NCI-H2196 treated with DMSO at 0.1 percent for 48 hours (cell line): Measurements from ENCODE around the gene SLIRP.
"Not testable (repeated sequence)": the region's sequence is repeated elsewhere in the genome, so short reads cannot be mapped to it uniquely, and the experiment has no call there.

Source experiments
- DNase-seq: peaks from one replicate; lab custom pipeline; 2025; ENCODE audit not compliant: unreplicated experiment; lab: John Stamatoyannopoulos, UW

The SLIRP gene

DNA sequence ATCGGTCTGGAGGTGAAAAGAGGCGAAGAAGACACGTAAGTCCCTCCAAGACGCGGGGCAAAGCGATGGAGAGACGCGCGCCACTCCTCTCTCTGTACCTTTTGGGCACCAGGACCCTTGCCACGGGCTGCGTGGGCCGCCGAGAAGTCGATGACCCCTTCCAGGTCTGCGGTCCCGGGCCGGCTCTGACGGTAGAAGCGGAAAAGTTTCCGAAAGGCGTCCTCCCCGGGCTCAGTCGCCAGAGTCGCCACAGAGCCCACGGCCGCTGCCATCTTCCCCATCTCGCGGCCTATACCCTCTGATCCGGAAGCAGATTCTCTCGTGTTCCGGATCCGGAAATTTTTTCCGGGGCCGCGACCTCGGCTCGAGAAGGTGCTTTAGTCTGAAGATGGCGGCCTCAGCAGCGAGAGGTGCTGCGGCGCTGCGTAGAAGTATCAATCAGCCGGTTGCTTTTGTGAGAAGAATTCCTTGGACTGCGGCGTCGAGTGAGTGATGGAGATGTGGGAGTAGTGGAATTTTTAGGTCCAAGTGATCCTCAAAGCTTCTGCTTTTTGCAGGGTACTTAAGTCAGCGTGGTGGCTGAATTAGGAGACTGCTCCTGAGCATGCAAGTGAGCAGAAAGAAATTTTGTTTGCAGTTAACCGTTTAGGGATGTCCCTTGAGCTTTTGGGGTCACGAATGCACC is at the start of gene SLIRP, which contains the start of gene ALKBH1:
Gene SLIRP (plus strand): TSS at position 380 of the 685 bp plus-strand sequence. CDS start 9 bp downstream, at position 389.
Gene ALKBH1 (minus strand): TSS at position 300 of the 685 bp plus-strand sequence. CDS start 19 bp downstream, at position 281.
- DNase-seq, result peak; percentile 69

DNA sequence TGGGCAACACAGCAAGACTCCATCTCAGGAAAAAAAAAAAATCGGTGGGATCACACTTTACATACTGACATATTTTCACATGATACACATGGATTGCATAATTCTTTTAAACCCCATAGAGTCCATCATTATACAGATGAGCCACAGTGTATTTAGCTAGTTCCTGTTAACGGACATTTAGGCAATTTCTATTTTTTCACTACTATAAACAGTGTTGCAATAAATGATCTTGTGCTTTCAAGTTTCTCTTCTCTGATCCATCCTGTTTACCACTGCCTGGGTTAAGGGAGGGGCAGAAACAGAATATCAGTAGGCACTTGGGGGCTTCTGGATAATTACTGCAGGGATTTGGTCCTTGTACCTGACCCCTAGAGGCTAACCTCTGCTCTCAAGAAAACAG is 48.1 kb upstream of the SLIRP start:
- DNase-seq, result no peak

DNA sequence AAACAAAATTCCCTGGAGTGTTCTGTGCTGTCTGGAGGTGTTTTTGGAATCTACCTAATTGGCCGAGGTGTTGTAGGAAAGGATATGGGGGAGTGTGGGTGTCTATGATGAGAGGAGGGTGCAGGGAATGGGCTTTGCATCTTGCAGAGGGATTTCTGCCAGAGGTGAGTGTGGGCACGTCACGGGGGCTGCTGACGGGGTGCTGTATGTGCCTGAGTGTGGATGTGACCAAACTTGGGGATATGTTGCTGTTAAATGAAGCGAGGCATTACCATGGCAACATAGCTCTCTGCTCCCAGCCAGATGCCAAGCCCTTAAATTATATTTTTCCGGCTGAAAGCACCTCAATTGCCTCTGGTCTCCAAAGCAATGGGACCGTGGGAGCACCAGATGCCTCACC is 47.1 kb upstream of the SLIRP start:
- DNase-seq, result no peak

DNA sequence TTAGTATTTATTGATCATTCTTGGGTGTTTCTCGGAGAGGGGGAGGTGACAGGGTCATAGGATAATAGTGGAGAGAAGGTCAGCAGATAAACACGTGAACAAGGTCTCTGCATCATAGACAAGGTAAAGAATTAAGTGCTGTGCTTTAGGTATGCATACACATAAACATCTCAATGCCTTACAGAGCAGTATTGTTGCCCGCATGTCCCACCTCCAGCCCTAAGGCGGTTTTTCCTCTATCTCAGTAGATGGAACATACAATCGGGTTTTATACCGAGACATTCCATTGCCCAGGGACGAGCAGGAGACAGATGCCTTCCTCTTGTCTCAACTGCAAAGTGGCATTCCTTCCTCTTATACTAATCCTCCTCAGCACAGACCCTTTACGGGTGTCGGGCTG is 46.3 kb upstream of the SLIRP start:
- not testable (repeated sequence) for DNase-seq

DNA sequence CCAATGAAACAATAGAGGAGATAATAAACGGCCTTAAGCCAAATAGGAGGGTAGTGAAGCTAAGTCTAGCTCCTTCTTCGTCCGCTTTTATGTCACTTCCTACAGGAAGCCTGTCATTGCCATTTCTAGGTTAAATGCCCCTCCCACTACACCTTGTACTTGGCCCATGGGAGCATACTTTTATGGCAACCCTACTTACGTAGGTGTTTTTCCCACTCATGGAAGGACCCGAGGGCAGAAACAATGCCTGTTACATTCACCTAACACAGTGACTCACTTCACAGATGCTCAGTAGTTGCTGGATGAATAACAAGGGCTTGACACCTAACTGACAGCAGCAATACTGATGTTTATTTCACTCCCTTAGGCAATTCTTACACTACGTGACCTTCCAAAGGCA is 44.6 kb upstream of the SLIRP start:
- no peak for DNase-seq

DNA sequence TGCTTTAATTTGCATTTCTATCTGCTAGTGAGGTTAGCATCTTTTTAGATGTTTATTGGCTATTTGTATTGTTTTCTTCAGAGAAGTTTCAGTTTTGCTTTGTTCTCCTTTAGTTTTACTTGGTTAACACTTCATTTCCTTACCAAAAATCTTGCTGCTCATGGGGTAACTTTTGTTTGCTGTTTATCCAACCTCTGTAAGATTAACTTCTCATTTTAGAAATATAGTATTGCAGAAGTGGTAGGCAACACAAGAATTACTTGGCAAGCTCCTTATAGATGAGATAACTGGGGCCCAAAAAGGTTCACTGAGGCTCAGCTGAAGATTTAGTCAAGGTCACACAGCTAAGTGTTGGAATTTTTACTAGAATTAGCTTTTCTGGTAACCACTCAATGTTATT is 40.6 kb upstream of the SLIRP start:
- DNase-seq, result no peak

DNA sequence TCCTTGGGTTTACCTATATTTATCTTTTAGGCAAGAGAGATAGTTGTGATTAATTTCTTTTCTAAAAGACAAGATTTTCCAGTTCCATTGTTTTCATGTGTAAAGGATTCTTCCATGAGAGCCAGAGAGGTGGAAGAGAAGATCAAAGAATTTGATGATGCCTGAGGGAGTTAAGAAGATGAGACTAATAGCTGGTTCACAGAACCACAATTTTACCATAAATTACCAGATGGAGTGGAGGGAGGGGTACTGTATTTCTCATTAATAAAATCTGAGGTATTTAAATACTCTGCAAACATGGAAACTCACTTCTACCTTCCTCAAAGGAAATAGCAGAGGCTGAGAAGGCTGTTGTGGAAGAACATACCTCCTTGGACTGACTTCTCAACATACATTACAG is 34.7 kb upstream of the SLIRP start:
- no peak for DNase-seq

DNA sequence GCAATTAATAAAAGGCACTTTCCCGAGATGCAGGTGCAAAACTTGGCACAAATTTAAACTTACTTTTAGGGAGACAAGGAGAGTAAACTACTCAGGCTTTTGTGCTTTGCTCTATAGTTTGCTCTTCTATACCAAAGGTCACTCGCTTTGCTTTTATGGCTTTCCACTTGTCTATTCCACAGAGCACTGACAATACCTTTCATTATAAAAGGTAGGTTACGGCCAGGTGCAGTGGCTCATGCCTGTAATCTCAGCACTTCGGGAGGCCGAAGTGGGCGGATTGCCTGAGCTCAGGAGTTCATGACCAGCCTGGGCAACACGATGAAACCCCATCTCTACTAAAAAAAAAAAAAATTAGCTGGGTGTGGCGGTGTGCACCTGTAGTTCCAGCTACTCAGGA is 33.0 kb upstream of the SLIRP start:
- peak; percentile 39 for DNase-seq

DNA sequence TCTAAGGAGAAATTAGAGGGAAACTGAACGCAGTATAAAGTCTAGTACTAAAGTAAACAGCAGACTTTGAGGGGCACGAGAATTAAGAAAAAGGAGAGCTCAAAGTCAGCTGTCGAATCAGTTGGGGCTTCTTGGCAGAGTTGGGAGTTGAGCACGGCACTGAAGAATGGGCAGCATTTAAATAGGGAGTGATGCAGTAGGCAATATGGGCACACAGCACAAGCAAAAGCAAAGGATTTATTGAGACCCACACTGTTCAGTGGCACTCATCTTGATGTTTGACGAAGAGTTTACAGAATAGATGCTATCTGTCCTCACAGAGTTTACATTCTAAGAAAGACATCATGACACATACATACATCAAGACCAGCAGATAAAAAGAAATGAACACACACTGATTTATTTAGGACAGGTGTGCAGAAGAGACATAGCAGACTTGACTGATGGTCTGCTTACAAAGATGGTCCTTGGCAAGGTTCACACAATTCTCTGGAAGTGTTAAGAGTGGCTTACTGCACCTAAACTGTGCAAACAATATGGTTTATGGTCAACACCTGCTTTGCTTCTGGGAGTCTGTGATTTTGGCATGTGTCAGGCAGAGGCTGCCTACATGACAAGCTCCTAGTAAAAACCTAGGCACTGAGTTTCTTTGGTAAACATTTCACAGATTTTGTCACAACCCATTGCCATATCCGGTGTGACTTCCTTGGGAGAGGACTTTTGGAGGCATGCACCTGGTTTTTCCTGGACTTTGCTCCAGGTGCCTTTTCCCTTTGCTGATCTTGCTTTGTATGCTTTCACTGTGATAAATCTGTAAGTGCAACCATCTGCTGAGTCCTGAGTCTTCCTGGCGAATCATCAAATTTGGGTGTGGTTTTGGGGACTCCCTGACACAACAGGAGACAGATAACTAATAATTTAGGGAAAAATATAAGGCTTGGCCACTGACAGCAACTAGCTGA is 26.4 kb upstream of the SLIRP start:
- no peak for DNase-seq

DNA sequence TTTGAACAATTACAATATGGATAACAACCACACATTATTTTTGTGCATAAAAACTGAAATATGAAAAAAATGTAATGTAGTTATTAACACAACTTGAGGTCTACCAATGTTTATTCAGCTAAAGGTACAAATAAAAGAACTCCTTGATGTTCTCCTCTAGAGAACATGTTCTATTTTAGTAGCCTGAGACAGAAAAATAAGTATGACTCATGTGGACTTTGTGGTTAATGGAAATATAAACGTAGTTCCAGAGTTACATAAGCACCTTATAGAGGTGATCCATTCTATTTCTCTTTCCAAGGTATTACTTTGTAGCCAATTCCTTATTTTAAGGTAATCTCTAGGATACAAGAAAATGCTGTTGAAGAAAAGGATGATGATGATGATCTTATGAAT is 25.7 kb upstream of the SLIRP start:
- DNase-seq, result no peak

DNA sequence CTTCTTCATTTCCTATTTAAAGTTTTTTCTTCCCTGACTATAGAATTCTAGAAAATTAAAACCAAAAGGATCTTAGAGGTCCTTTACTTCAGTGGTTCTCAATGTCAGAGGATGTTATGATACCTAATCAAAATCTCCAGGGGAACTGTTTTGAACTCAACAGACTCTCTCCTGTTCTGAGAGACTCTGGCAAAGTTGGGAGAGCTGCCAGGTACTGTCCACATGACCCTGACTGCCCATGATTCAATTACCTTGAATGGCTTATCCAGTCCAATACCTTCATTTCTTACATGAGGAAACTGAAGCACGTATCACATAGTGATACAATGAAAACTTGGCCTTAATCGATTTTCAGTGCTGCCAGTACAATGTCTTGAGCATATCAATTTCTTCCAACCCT is 16.6 kb upstream of the SLIRP start:
- peak; percentile 17 for DNase-seq

DNA sequence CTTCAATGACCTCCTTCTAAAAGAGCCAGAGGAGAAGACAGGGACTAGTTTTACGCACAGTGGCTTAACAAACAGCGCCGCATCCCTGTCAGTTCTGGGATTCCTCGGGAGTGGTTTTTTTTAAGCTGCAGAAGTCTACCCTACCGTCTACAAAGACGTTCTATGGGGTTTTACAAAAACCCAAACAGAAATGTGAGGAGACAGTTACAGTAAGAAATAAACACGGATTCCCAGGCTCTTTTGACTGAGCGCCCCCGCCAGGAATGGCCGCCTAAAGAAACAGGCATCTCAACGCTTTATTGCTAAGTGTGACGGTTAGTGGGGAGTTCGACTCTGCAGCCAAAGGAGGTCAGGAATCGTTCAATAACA is 564 bp upstream of the SLIRP start:
- DNase-seq, result peak; percentile 26

DNA sequence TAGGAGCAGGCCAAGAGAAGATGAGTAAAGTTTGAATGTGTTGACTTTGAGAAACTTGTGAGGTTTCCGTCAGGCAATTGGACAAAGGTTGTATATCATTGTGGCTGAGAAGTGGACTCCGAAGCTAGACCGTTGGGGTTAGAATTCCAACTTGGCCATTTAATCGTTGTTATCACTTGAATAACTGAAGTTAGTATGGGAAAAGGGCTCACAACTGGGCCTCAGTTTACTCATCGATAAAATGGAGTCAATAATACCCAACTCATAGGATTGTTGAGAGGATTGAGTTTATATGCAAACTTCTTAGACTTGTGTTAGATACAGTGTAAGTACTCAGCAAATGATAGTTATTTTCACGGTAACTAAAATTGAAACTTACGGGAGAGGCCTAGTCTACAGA is 846 bp downstream of the SLIRP start:
- DNase-seq, result no peak

DNA sequence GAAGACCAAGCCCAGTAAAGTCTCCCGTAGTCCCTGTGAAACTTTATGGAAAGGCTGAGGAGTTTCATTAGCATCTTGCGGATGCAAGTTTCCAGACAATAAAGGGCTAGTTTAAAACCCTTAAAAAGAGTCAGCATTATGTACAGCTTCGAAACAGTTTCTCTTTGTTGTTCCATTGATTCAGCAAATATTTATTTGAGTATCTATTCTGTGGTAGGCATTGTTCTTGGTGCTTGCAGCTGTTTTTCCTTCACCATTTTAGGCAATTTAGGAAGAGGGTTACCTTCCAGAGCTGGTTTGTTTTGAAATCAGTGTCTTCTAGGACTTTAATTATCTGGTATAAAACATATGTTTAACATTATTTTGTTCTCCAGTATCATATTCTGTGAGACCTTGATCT is 1.5 kb downstream of the SLIRP start:
- DNase-seq, result no peak

DNA sequence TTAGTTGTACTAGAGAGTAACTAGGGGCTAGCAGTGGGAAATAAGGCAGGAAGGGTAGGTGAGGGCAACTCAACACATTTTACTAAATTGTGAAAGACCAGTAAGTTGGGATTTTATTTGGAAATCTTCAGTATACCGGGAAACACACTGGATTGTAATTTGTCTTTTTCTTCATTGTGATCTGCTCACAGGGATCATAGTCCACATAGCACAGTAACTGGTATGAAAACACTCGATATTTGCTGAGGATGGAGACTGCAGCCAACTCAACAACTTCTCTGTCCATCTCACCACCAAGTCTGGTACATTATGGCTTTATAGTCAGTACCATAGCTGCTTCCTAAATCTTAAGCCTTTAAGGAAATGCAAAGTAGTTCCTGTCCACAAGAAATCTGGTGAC is 2.5 kb downstream of the SLIRP start:
- no peak for DNase-seq

DNA sequence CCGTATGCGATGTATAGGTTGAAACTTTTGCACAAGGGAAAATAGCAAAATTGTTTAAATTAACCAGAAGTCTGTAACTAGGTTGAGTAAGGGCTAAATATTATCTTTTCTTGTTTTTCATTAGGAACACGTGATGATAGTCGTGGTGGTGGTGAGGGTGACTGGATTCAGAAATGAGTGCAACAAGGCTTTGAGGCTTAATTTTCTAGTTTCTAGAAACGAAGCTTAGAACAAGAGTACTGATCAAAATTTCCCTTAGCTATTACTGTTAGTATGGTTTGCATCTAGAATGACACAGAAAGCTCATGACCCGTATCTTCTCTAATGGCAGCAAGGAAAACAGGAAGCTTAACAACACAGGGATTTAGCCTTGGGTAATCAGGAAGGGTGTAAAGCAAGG is 7.0 kb downstream of the SLIRP start:
- DNase-seq, result no peak

DNA sequence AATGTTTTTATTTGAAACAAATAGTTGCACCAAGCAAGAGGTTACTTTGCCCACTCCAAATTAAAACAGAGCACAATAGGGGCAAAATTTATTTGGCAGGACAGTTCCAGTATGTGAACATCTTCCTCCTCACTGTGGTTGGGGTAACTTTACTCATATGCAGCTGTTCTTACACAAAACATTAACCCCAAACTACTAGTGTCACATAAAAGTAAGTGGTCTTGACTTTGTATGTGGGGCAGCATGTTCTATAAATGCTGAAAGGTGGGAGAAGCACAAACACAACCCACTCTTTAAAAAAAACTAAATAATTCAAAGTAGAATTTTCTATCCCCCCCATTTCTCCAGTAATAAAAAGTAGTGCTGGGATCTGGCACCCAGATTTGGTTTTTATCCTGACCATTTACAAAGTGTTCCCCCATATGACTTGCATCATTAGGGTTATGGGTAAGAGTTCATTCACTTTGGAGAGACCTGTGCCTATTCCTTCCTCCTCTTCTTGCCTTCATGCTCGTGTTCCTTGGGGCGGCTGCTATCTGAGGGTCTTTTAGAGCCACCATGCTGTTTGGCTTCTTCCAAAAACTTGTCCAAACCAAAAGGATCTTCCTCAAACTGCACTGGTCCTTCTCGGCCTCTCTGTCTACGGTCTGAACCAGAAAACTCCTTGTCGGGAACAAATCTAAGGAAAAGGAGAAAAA is 9.9 kb downstream of the SLIRP start:
- DNase-seq, result no peak

DNA sequence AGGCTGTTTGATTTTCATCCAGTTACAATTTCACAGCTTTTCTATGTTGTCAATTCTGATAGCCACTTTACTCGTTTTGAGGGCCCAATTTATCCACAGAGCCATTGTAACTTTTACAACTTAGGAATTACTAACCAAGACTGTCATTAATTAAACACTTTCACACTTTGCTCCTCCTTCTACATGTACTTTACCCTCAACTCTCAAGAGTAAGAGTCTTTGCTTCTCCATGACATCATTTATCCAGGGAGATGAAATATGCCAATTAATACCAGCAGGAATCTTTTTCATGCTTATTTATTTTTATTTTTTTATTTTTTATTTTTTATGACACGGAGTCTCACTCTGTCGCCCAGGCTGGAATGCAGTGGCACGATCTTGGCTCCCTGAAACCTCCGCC is 13.5 kb downstream of the SLIRP start:
- DNase-seq, result no peak

DNA sequence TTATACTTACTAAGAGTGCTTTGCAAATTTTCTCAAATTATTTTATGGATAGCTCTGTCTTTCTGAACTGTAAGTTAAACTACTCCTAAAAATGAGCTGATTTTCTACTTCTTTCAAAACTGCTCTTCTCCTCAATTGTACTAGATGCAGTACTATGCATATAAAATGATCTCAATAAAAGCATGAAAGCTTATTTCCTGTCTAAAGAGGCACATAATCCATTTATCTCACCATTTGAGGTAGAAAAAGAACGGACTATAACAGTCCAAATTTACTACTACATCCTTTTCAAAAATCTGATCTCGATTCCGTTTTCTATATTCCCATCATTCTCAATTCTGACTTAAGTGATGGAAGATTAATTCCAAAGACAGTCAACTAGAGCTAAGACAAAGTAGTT is 14.4 kb downstream of the SLIRP start:
- DNase-seq, result no peak

DNA sequence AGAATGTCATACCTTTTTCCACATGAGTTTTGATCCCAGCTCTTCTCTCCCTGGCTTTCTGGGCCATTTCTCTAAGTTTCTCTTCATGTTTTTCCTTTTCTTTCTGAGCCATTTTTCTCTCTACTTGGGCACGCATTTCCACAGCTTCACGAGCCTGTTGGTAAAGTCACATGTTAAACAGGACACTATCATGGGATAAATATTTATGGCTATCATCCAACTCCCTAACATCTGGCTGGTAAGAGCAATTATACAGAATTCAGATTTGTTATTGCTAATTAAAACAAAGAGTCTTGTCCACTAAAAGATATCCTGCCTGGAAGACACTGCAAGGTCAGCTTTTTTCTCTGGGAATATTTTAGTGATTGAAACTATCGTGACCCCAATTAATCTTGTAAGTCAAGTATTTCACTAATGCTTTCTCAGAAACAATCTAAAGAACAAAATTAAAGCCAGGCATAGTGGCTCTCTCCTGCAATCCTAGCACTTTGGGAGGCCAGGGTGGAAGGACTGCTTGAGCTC is 23.1 kb downstream of the SLIRP start:
- DNase-seq, result no peak

DNA sequence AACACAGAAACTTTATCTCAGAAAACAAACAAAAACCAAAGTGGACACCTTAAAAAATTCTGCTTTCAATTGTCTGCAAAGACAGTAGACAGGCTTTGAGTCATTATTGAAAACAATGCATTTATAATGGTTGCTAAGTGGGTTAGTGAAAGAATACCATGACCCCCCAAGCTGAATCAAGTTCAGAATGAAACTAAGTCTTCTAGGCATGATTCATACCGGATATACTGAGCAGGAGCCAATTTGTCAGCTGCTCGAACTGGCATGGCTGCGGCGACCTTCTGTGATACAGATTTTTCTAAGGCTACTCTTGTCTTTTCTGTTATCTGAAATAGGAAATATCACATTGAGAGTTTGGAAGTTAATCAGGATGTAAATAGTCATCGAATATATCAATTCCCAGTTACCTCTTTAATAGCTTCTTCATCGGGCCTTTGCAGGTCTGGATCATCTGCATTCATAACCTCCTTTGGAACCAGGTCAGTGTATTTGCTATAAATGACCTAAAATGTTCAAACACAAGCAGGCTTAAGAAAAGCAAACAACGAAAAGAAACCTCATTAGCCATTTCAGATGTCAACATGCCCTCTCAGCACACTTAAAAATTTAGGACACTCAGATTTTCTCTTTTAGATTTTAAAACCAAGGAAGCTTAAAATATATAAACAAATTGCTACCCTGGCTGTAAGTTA is 30.8 kb downstream of the SLIRP start:
- DNase-seq, result no peak
